A204.1 (cell line): ENCODE data around the gene PPIL4.
"Not testable (repeated sequence)": the region's sequence is repeated elsewhere in the genome, so short reads cannot be mapped to it uniquely, and the experiment has no call there.

Source experiments
- FAIRE-seq: peaks from 2 replicates; lab custom pipeline; 2012; peaks lifted over from hg19 to GRCh38; lab: Jason Lieb, UNC

The PPIL4 gene

GRCh38 chr6:149529650-149530049, 16.2 kb downstream of the PPIL4 start:
- no peak for FAIRE-seq

- FAIRE-seq, result no peak
Measured at GRCh38 chr6:149515494-149515893, 30.3 kb downstream of the PPIL4 start.

DNA sequence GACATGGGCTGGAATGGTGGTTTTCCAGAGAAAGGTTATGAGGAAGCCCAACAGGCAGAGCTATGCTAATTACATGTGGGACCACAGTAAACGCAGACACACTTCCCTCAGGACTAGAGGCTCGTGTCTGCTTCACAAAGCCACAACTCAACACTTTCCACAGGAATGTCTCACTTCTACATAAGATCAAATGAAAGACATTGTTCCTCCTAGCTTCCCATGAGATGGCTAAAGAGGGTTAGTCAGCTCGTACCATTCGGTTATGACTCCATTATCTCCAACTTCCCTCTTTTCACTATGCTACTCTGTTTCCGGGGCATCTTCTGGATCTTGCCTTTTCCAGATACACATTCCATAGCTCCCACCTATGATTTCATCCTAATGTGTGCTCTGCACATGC, 31.9 kb downstream of the PPIL4 start:
- FAIRE-seq, result no peak

GRCh38 chr6:149510793-149511512, 34.9 kb downstream of the PPIL4 start:
- FAIRE-seq, result no peak

DNA sequence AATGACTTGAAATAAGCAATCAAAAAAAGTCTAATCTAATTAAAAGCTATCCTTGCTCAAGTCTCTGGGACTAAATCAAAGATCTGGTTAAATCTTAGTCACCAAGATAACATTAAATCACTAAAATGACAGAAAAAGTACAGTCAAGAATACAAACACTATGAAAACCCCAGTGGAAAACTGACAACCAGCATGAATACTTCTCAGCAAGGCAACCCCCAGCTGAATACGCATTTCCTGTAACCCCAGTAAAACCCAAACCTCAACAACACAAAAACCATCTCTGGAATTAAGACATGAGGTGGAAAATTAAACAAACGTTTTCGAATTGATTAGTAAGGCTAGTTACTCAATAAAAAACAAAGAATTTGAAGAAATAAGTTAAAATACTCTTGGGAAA, 37.4 kb downstream of the PPIL4 start:
- FAIRE-seq, result no peak

DNA sequence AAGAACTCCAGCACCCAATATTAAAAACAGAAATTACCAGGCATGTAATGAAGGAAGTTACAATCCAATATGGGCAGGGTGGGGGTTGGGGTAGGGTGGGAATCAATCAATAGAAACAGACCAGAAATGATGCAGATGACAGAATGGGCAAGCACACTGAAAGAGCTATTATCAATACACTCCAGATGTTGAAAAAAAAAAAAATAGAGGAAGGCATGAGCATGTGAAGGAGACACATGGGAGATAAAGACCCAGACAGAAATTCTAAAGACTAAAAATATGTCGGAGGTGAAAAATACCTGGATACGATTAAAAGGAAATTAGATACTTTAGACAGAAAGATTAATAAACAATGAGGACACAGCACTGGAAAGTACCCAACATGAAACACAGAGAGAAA, 42.0 kb downstream of the PPIL4 start:
- FAIRE-seq, result no peak

DNA sequence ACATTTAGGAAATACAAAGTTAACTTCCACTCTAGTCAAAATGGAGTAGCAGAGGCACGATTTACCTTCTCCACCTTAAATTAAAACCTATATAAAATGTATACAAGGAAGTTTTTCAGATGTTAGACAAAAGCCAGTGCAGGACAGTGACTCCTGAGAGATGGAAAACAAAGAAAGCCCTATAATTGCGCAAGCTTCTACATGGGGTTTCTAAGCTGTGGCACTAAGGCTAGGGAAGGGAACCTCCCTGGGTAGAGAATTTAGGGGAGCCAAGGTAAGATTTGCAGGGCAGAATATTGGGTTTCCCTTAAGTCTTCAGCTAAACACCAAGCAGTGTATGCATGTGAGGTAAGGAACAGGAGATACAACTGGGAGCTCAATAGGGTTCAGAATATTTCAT, 42.6 kb downstream of the PPIL4 start:
- FAIRE-seq, result no peak

GRCh38 chr6:149501768-149502167, 44.1 kb downstream of the PPIL4 start:
- no peak for FAIRE-seq

- no peak for FAIRE-seq
Measured at GRCh38 chr6:149501201-149501600, 44.6 kb downstream of the PPIL4 start.

DNA sequence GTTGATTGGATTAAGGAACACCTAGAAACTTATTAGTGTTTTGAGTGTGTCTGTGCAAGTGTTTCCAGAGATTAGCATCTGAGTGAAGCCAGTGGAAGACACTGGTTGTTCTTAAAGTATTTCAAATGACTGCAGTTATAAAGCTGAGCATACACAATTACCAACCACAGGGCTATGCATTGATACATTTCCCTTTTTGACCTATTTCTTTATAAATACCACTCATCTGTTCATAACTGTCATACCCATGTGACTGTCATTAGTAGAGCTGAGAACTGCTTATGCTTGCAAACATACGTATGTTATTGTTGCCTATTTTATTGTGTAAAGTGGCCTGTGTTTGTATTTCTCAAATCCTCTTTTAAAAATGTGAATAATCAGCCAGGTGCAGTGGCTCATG, 45.7 kb downstream of the PPIL4 start:
- FAIRE-seq, result no peak

GRCh38 chr6:149499066-149499465, 46.8 kb downstream of the PPIL4 start:
- FAIRE-seq, result no peak

DNA sequence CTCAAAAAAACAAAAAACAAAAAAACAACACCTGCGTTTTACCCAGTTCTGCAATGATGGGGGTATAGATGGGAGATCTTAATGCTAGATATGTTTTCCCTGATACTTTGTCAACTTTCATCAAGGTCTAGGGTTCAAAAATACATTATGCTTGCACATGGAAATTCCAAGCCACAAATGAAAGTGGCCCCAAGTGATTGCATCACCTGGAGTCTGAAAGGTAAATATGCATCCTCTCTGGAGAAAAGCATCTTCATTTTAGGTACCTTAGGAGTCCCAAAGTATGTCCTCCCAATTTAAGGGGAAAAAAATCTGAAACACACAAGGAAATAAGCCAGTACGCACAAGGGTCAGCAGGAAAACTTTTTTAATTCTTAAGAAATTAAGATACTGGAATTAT, 48.5 kb downstream of the PPIL4 start:
- FAIRE-seq, result no peak

DNA sequence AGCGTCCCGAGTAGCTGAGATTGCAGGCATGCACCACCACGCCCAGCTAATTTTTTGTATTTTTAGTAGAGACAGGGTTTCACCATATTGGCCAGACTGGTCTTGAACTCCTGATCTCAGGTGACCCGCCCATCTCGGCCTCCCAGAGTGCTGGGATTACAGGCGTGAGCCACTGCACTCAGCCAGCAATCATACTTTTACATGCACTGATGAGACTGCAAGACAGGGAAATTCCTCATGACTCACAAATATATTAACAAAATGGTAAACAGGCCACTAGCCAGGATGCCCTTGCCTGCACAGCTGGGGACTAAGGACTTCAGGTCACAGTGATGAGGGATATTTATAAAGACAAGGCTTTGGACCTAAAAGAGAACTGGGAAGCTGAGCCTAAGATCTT, 49.2 kb downstream of the PPIL4 start:
- not testable (repeated sequence) for FAIRE-seq

GRCh38 chr6:149495349-149496016, 50.4 kb downstream of the PPIL4 start:
- FAIRE-seq, result not testable (repeated sequence)

GRCh38 chr6:149494810-149495209, 51.0 kb downstream of the PPIL4 start:
- not testable (repeated sequence) for FAIRE-seq

DNA sequence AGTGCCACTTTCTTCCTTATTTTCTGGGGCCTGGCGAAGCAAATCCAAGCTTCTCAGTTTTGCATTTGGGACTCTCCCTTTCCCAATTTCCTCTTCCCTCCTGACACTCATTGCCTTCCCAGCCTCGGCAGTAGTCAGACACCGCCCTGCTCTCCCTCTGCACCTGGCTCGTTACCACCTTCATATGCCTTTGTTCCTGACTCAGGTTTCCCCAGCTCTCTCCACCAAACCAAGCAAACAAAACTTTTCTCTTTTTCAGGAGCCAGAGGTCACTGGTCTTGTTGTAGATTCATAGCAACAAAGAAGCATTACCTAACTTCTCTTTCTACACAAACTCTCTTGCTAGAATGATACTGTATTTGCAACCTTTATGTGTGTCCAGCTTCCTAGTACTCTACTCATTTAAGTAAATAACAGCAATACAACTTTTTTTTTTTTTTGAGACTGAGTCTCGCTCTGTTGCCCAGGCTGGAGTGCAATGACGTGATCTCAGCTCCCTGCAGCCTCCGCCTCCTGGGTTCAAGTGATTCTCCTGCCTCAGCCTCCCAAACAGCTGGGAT, 52.0 kb downstream of the PPIL4 start:
- no peak for FAIRE-seq

DNA sequence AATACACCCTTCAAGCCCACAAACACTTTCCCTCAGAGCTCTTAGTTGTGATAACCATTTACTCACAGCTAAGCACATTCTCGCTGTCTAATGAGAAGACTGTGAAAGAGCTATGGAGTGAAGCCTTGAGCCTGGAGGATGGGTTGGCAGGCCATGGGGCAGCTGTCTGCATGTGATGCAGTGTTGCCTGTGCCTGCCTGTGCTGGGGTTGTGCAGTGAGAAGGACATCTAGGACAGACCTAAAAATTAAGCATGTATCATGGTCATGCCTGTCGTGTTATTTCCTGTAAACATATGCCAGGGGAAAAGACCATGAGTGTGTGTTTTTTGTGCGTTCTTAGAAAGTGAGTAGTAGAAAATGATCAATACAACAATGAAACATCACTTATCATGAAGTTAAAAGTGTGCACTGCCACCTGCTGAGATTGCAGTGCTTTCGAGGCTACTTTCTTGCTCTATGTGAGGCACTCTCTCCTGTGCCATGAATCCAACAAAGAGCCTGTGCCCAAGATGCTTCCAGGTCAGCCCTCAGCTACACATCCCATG, 53.0 kb downstream of the PPIL4 start:
- no peak for FAIRE-seq

DNA sequence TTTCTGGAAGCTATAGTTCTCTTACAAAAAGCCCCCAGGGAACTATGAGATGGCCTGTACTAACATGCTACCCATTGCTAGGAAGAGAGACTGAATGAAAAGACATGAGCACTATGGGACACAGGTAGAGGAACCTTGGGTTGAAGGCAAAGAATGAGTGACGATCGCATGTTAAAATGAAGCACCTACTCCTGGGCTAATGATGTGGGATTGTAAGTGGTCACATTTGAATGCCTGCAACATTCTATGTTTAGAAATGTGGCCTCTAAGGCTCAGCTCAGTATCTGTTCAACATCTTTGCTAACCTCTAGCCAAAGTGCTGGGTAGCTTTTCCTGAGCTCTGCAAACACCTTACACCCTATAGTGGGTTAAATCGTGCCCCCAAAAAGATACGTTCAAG, 55.9 kb downstream of the PPIL4 start:
- no peak for FAIRE-seq

- no peak for FAIRE-seq
Measured at GRCh38 chr6:149488815-149489214, 57.0 kb downstream of the PPIL4 start.

DNA sequence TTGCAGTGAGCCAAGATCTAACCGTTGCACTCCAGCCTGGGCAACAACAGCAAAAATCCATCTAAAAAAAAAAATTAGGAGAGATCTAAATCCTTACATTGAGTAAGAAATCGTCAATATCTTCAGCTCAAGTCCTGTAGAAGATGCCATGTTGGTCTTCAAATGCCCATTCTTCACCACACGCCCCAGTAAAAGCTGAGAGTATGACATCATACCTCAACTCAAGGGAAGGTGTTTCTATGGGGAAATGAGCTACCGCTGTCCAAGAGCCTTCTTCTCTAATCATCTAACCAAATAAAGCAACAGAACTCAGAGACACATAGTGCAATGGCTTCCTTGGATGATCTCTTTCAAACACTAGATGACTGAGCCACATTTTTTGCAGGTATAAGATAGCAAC, 58.5 kb downstream of the PPIL4 start:
- FAIRE-seq, result no peak

DNA sequence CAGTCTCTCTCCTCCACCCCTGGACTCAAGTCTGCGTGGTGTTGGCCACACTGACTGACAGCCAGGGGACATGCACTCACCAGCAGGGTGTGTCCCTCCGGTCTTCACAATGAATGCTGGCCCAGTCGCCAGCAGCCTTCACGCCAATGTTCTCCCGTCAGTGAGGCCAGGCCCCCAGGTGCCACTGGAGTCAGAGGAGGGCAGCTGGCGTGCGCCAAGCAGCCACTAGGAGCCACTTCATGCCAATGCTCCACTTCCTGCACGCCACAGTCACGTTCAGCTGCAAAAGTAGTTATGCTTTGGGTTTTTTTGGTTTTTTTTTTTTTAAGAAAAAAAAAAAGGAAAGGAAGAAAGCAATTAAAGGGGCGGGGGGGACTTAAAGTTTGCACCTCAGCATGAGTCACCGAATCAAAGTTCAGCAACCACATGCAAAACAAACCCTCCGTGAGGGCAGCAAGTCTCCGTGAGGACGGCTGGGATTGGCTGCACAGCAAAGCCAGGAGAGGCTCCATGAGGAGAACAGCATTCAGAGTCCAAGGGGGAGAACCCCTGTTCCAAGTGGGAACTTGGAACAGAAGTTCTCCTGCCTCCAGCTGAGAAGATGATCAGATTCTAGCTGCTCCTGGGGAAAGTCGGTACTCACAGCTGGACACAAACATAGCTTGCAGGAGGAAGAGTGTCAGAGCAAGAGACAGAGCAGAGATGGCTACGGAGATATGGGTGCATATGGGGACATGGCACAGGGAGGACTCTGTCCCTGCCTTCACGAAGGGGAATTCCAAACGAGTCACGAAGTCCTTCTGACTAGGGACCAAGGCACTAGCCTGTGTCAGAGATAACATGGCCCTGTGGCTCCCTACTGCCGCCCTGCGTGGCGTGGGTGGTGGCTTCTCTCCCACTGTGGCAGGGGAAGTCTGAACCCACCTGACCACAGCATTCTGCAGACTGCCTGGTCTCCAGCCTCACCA, 60.8 kb downstream of the PPIL4 start, which contains the start of gene ZC3H12D:
Gene ZC3H12D, minus strand, starts transcription at position 282 of the 968 bp plus-strand sequence. CDS start 10,471 bp downstream, outside the sequence.
- no peak for FAIRE-seq
